ENCODE data around the gene CTNND2. TPM values are rescaled to one million over a fixed set of nuclear protein-coding genes. Genes with fewer than 3 reads are reported as not detected.

Gene CTNND2
- total RNA-seq, 1 donor from 2014 or later, result 41.3 TPM

DNA sequence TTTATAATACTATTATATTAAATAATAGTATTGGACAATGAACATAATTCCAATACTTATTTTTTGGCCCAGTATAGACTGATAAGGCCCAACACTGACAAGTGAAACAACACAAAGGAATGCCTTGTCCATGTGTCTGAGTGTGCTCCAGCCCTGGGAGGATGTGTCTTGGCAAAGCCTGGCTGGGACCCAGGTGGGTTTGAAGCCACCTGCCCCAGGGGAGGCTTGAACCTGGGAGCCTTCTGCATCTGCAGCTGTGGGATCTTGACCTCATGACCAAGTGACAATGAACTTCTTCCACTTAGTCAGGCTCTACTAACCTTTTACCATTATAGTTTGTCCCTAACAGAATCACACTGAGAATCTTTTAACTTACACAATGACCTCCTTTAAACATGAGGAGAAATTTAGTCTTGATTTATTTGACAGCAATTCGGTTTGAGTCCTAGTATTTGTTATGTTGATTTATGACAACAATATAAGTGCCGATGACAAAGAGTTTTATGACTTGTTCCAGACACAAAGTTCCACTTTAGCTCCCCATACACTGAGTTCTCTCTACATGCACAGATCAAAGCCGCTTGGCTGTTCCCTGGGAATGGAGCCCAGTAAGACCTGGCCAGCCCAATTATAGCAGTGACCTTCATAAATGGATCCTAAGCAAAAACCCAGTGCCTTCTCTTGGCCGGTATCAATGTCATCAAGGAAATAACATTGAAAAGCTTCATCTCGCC lies 294.5 kb downstream of the CTNND2 start:
- intact Hi-C loops (cut with DNase I), result loop anchor here (10.0 kb wide), 1 partner anchor 605 kb away; no protein-coding TSS in a partner anchor
- no peak for DNase-seq (ENCODE audit: low spot score)

DNA sequence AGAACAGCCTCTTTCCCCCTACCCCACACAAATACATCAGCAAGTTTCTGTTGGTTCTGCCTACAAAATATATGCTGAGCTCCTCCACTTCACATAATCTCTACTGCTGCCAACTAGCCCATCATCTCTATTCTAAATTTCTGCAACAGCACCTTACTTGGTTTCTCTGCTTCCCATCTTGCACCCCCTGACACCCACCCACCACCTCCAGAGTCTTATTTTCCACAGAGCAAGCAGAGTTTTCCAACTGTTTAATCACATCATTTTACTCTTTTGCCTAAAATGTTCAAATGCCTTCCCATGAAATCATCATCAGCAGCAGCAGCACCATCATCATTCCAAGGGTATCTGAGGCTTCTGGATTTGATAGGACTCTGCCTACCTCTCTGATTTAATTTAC lies 295.7 kb downstream of the CTNND2 start:
- no peak for DNase-seq (ENCODE audit: low spot score)
- intact Hi-C loops (cut with DNase I), result loop anchor here (10.0 kb wide), 1 partner anchor 604 kb away; no protein-coding TSS in a partner anchor

DNA sequence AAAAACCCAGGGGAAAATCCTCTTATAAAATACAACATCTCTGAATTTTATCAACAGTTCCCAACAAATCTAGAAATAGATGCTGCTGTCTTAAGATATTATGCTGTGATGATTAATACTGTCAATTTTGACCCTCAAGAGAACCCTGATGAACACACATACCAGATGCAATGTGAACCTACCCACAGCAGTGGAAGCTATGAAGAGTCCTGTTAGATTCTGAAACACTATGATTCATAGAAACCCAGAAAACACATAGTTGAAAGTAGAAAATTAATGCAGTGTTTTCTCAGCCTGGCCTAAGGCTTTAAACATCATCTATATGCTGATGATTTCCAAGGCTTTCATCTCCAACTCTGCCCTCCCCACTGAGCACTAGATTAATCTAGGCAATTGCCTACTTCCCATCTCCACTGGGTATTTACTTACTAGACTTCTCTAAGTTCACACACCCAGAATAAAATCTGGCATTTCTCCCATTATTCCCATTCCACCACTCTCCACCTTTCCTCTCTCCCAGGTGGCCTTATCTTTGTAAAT lies 296.2 kb downstream of the CTNND2 start:
- DNase-seq (ENCODE audit: low spot score), result no peak
- intact Hi-C loops (cut with DNase I), result loop anchor here (10.0 kb wide), 1 partner anchor 603 kb away; no protein-coding TSS in a partner anchor

DNA sequence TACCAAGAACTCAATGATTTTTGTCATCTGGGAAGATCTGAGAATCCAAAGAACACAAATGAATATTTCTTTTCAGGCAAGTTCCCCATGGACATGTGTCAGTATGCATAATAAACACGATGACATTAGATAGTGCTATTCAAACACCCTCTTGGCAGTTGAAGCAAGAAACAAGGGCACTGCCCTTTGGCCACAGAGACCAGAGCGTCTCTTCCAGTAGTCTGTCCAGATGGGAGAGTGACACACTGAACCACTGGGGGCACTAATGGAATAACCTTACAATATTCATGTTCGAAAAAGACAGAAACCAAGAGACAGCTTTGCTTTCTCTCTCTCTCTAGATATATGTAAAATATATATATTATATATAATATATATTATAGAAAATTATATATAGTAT lies 301.9 kb downstream of the CTNND2 start:
- intact Hi-C loops (cut with DNase I), result loop anchor here (10.0 kb wide), 1 partner anchor 597 kb away; no protein-coding TSS in a partner anchor

DNA sequence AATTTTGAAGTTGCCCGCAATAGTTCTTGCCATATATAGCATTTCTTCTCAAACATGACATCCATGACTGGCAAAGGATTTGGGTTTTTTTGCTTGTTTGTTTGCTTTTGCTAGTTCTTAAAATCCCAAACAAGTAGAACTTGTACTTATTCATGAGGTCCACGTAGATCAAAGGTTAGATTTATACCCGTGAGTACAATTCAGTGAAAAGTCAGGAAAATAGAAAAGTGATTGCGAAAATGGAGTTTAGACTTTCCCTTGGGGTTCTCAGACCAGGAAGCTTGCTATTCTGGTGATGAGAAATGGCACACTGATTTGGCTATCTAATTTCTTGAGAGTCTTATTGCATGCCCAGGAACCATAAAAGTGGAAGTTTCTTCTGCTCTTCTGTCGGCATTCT lies 304.7 kb downstream of the CTNND2 start:
- DNase-seq (ENCODE audit: low spot score), result no peak
- intact Hi-C loops (cut with DNase I), result no loop called here

More for the DNA sequence above, 301.9 kb downstream of the CTNND2 start:
- no peak for DNase-seq (ENCODE audit: low spot score)

DNA sequence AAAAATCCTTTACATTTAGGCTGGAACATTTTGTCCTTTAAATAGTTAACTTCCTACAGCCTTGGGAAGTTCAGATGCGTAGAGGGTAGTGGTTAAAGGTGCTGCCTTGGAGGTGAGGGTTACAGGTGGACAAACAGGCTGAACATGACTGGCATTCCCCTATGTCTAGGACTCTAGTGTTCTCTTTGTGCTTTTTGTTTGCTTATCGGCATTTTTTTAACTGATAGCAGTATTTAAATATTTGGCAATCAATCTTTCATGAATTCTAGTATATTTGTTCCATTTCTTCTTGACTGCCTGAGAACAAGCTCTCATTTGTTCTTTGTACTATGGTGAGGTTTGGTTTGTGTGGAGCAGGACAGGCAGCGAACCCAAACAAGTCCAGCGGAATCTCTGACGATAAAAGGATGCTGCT lies 307.6 kb downstream of the CTNND2 start:
- intact Hi-C loops (cut with DNase I), result no loop called here
- DNase-seq (ENCODE audit: low spot score), result no peak

DNA sequence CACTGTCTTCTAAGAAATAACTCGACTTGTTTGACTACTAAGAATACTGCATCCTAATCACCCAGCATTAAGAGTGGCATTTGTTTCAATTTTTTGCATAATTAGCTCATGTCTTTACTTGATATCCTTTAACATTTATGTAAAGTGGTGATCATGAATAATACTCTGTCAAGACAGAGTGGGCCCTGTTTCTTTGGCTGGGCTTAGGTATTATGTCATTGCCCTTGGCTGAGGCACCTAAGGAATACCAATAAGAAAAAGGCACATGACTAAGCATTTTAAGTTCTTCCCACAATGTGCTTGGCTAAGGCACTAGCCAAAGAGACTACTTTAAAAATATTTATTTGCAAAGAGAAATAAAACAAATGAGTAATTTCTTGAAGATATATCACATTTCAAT lies 308.1 kb downstream of the CTNND2 start:
- intact Hi-C loops (cut with DNase I), result no loop called here
- DNase-seq (ENCODE audit: low spot score), result no peak

DNA sequence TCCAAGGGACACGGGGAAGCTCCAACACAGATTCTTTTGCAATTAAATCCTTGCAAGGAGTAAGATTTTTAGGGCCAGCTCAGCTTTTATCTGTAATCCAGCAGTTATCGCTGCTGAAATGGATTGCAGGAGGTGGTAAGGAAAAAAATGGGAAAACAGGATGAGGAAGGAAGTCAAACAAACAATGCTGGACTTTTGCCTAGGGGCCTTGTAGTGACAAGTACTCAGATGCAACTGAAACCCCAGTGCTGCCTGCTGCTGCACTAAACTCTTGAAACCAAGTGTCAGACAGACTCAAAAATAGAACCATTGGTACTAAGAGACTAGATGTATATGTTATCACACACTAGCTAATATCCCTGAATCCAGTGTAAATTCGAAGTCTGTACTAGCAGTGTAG lies 309.2 kb downstream of the CTNND2 start:
- DNase-seq (ENCODE audit: low spot score), result no peak
- intact Hi-C loops (cut with DNase I), result no loop called here

DNA sequence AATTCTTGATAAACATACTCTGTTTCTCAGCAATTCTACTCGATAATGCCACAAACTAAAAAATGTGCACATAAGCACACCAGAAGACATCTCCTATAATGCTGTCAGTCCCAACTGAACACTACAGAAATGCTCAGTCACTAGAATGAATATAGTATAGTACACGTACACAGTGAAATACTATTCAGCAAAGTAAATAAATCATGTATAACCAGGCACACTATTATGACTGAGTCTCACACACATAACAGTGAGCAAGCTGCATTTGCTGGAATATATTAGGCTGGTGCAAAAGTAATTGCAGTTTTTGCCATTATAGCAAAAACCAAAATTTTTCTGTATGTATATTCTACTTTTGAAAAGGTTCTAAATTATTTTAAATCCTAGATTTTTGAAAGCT lies 310.2 kb downstream of the CTNND2 start:
- DNase-seq (ENCODE audit: low spot score), result no peak
- intact Hi-C loops (cut with DNase I), result no loop called here

- intact Hi-C loops (cut with DNase I), result no loop called here
- no peak for DNase-seq (ENCODE audit: low spot score)
Observed at GRCh38 chr5:11590475-11590874, 313.8 kb downstream of the CTNND2 start.

GRCh38 chr5:11588803-11589202 lies 315.4 kb downstream of the CTNND2 start:
- no peak for DNase-seq (ENCODE audit: low spot score)

DNA sequence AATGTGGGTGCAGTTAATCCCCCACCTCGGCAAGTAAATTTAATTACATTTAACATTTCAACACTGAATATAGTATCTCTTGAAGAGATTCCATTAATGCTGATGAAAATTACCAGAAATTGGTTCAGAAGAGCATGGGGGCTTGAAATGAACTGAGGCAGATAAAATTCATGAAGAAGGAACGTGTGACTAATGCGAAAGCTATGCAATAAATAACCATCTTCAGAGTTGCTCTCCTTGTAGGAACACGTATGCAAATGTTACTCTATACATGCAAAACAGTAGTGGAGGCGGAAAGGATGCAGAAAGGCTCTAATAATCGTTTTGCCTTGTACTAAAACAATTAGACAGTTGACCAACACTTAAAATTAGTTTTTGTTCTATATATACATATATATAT lies 320.2 kb downstream of the CTNND2 start:
- no peak for DNase-seq (ENCODE audit: low spot score)
- intact Hi-C loops (cut with DNase I), result no loop called here

More at GRCh38 chr5:11588803-11589202, 315.4 kb downstream of the CTNND2 start:
- intact Hi-C loops (cut with DNase I), result no loop called here

DNA sequence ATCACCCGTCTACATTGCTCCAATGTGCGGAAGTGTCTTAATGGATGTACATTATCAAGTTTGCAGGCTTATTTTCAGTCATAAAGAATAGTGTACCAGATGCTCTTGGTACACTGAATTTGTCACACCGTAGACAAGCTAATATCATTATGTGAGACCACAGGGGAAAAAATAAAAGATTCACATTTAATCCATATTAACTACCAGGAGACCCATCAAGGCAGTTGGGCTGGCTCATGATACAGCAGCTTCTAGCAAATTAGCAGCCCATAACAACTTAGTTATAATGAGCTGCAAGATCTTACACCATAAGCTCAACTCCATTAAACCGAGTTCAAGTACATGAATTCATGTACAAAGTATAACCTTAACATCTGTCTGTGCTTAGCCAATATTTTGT lies 324.9 kb downstream of the CTNND2 start:
- no peak for DNase-seq (ENCODE audit: low spot score)
- intact Hi-C loops (cut with DNase I), result no loop called here

- intact Hi-C loops (cut with DNase I), result no loop called here
- no peak for DNase-seq (ENCODE audit: low spot score)
Observed at GRCh38 chr5:11574787-11575186, 329.5 kb downstream of the CTNND2 start.

GRCh38 chr5:11573140-11573992 lies 330.9 kb downstream of the CTNND2 start:
- no peak for DNase-seq (ENCODE audit: low spot score)
- intact Hi-C loops (cut with DNase I), result no loop called here

DNA sequence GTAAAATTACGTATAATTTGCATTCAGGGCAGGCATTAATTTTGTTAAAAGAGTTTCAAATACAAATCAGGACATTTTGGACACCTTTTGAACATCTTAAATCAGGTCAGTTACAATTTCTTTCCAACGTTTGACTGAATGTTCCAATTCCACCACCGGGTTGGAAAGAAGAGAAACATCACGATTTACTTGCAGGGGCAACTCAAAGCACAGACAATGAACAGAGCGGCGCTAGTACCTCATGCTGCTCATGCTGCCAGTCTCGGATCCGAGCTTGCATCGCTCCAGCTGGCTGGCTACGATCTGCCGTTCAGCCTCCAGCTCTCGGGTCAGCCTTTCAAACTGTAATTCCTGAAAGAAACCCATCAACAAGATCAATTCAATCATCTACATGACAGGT lies 339.5 kb downstream of the CTNND2 start:
- intact Hi-C loops (cut with DNase I), result no loop called here

DNA sequence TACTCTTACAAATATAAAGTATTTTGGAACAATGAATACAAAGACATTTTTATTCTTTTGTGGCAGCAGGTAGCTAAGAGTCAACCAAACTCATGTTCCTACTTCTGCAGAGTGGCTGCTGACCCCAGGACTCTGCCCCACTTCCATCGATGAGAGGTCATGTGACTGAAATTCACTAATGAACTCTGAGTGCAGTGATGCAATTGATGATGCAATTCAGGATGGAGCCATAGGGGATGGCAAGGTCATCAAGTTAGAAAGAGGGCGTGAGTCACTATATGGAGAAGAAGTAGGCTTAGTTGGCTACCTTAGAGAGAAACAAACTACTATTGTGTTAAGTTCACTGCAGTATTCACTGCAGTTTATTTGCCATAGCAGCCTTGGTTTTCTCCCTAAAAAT lies 340.4 kb downstream of the CTNND2 start:
- intact Hi-C loops (cut with DNase I), result no loop called here
- no peak for DNase-seq (ENCODE audit: low spot score)

More for the DNA sequence above, 339.5 kb downstream of the CTNND2 start:
- no peak for DNase-seq (ENCODE audit: low spot score)

GRCh38 chr5:11560915-11561697 lies 343.1 kb downstream of the CTNND2 start:
- intact Hi-C loops (cut with DNase I), result no loop called here
- no peak for DNase-seq (ENCODE audit: low spot score)

GRCh38 chr5:11557063-11557462 lies 347.2 kb downstream of the CTNND2 start:
- DNase-seq (ENCODE audit: low spot score), result no peak
- intact Hi-C loops (cut with DNase I), result no loop called here

DNA sequence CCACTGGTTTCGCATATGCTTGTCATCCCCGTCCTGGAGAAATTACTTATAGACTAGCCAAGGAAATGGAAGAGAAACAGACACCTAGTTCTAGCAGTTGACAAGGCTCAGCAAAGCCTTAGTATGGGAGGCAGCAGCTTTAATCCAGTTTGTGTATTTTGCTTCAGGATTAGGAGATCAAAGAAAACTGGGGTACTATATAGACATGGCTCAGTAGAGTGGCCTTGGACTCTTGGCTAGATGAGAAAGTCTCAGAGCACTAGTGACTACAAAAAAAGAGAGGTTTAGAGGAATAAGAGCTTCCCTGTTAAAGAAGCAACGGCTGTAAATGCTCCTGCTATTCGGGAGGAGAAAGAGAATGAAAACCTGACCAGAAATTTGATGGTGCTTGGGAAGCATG lies 349.1 kb downstream of the CTNND2 start:
- intact Hi-C loops (cut with DNase I), result no loop called here
- DNase-seq (ENCODE audit: low spot score), result no peak

All from cardiac septum (tissue), 1 donor.